ENCODE data around the gene ZNRF4. TPM values are rescaled to one million over a fixed set of nuclear protein-coding genes. Genes with fewer than 3 reads are reported as not detected.

ZNRF4 gene
- total RNA-seq, 1 donor from 2014 or later, result not detected

DNA sequence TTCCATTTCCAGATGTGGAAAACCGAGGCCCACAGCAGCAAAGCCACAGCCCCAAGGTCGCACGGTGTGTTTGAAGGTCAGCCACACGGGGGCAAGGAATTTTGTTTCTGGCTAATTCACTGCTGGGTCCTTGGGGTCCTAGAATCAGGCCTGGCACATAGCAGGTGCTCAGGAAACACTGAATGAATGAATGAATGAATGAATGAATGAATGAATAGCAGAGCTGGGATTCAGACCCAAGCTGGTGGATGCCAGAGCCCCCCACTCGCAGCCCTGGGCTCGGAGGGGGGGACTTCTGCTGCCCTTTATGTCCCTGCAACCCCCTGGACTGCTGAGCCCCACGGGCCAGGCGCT is 37.0 kb downstream of the ZNRF4 start:
- no peak for DNase-seq
- no peaks in the 10 kb centered on the region for H3K36me3 ChIP-seq
- ATAC-seq, result no peak
- H3K4me3 ChIP-seq, result no peak overlapping the region
- TF ChIP-seq, protein P1, sequence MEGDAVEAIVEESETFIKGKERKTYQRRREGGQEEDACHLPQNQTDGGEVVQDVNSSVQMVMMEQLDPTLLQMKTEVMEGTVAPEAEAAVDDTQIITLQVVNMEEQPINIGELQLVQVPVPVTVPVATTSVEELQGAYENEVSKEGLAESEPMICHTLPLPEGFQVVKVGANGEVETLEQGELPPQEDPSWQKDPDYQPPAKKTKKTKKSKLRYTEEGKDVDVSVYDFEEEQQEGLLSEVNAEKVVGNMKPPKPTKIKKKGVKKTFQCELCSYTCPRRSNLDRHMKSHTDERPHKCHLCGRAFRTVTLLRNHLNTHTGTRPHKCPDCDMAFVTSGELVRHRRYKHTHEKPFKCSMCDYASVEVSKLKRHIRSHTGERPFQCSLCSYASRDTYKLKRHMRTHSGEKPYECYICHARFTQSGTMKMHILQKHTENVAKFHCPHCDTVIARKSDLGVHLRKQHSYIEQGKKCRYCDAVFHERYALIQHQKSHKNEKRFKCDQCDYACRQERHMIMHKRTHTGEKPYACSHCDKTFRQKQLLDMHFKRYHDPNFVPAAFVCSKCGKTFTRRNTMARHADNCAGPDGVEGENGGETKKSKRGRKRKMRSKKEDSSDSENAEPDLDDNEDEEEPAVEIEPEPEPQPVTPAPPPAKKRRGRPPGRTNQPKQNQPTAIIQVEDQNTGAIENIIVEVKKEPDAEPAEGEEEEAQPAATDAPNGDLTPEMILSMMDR (IDR thresholded peaks at IDR 0.05), result no peak
- peaks cover 73% of the 10 kb centered on the region for H3K27me3 ChIP-seq
- H3K9me3 ChIP-seq, result no peaks in the 10 kb centered on the region
- H3K27ac ChIP-seq, result no peak overlapping the region
- H3K4me1 ChIP-seq, result no peaks in the 10 kb centered on the region
- intact Hi-C loops (cut with DNase I), result no loop called here

DNA sequence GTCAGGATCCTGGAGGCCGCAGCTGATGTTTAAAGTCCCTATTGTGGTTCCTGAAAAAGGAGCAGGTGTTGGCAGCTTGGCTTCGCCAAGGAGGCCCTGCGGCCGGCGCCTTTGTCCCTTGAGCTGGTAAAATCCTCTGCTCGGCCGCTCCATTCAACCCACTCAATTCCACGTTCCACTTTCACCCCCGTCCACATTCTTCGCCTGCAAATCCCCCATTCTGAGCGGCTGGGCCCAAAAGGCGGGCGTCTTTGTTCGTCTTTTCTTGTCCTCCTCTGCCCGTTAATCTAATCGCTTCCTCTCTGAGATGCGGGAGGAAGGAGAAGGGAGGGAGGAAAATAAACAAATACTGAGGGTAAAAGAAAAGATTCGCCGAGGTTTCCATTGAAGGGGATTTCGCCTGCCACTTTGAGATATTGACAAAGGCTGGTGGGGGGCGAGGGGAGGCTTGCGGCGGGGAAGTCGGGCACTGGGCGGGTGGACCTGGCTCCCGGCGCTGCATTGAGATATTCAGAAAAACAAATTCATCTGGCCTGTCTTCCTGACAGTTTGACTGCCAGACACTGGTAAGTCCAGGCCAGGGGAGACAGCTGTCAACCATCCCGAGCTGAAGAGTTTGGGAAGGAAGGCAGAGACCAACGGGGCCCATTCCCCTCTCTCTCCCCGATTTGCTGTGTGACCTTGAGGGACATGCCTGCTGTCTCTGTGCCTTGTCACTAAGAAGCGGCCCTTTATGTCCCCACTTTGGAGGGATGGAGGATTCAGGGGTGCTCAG is 37.6 kb downstream of the ZNRF4 start:
- TF ChIP-seq, protein P1 (IDR thresholded peaks at IDR 0.05), result no peak
- no peaks in the 10 kb centered on the region for H3K9me3 ChIP-seq
- H3K27ac ChIP-seq, result no peak overlapping the region
- intact Hi-C loops (cut with DNase I), result no loop called here
- H3K27me3 ChIP-seq, result peaks cover 79% of the 10 kb centered on the region
- H3K36me3 ChIP-seq, result no peaks in the 10 kb centered on the region
- ATAC-seq (no peak), DNase-seq (no peak)
- H3K4me3 ChIP-seq, result no peak overlapping the region
- H3K4me1 ChIP-seq, result no peaks in the 10 kb centered on the region

DNA sequence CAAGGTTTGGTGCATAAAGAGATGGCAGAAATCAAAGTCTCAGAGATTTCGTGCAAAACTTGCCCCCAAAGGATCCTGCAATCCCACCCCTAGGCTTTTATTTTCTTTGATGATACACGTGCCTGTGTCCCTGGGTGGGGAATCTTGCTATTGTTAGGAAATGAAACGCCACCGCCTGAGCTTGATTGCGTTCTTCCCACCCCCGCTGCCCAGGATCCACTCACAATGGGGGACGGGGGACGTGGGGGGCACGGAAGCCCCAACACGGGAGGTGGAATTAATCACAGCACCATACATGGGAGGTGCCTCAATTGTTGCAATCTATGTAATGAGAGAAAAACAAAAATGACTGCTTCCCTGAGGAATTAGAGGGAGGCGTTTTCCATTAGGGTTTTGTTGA is 39.6 kb downstream of the ZNRF4 start:
- intact Hi-C loops (cut with DNase I), result no loop called here
- no peaks in the 10 kb centered on the region for H3K9me3 ChIP-seq
- H3K4me1 ChIP-seq, result no peaks in the 10 kb centered on the region
- no peak overlapping the region for H3K27ac ChIP-seq
- TF ChIP-seq, protein P1 (IDR thresholded peaks at IDR 0.05), result no peak
- H3K4me3 ChIP-seq, result no peak overlapping the region
- H3K36me3 ChIP-seq, result no peaks in the 10 kb centered on the region
- DNase-seq (no peak), ATAC-seq (no peak)
- peaks cover 81% of the 10 kb centered on the region for H3K27me3 ChIP-seq

DNA sequence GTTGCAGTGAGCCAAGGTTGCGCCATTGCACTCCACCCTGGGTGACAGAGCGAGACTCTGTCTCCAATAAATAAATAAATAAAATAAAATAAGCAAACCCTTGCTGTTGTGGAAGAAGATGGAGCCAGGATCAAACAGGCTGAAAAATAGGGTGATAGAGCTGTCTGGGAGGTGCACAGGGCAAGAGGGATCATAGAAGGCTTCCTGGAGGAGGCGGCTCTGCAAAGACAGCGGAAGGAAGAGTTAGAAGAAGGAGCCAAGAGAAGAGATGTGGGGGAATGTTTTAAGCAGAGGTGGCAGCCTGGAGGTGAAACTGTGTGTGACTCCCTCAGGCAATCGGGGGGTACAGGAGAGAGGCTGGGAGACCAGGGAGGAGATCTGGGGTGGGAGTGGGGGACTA is 40.6 kb downstream of the ZNRF4 start:
- Histone ChIP-seq H3K27ac (no peak overlapping the region), H3K4me1 (no peaks in the 10 kb centered on the region), H3K36me3 (no peaks in the 10 kb centered on the region), H3K27me3 (peaks cover 71% of the 10 kb centered on the region), H3K4me3 (no peak overlapping the region), H3K9me3 (no peaks in the 10 kb centered on the region)
- ATAC-seq (no peak), DNase-seq (no peak)
- intact Hi-C loops (cut with DNase I), result no loop called here
- TF ChIP-seq, protein P1 (IDR thresholded peaks at IDR 0.05), result no peak

DNA sequence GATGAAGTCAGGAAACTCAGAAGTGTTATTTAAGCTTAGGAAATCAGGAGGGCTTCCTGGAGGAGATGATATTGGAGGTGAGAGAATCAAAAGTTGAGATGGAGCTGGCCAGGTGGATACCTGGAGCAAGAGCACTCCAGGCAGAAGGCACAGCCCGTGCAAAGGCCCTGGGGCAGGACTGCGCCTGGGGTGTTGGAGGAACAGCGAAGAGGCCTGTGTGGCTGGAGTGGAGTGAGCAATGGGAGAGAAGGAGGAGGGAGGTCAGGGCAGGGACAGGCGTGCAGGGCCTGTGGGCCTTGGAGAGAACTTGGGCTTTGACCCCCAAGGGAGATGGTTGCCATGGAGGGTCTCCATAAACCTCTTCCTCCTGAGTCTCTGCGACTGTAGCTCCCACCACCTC is 42.1 kb downstream of the ZNRF4 start:
- H3K27me3 ChIP-seq, result peaks cover 56% of the 10 kb centered on the region
- intact Hi-C loops (cut with DNase I), result no loop called here
- TF ChIP-seq, protein P1 (IDR thresholded peaks at IDR 0.05), result no peak

More for the DNA sequence above, 42.1 kb downstream of the ZNRF4 start:
- peaks cover 9% of the 10 kb centered on the region for H3K9me3 ChIP-seq
- no peaks in the 10 kb centered on the region for H3K36me3 ChIP-seq
- ATAC-seq (no peak), DNase-seq (no peak)
- no peak overlapping the region for H3K27ac ChIP-seq
- H3K4me1 ChIP-seq, result no peaks in the 10 kb centered on the region
- no peak overlapping the region for H3K4me3 ChIP-seq
